HPDE6-E6E7 (cell line): ENCODE data around the gene RGS12.

ENCODE experiments used
- DNase-seq: peaks from one replicate; pipeline ENCODE4 v3.0.0; 2011; ENCODE audit warnings: missing footprints; ENCODE audit errors: extremely low spot score

RGS12 gene

GRCh38 chr4:3311095-3311372, 18.2 kb downstream of the RGS12 start:
- no peak for DNase-seq

GRCh38 chr4:3311489-3312171, 18.8 kb downstream of the RGS12 start:
- DNase-seq: peak; percentile 69

GRCh38 chr4:3312362-3312761, 19.5 kb downstream of the RGS12 start:
- DNase-seq: no peak

- DNase-seq: no peak
These were observed 20.3 kb downstream of the RGS12 start for GRCh38 chr4:3313139-3313538.

- no peak for DNase-seq
These were observed 20.9 kb downstream of the RGS12 start for GRCh38 chr4:3313556-3314228.

GRCh38 chr4:3314706-3315260, 22.0 kb downstream of the RGS12 start:
- no peak for DNase-seq

GRCh38 chr4:3315566-3315965, 22.7 kb downstream of the RGS12 start:
- no peak for DNase-seq

- DNase-seq: no peak
These were observed 23.3 kb downstream of the RGS12 start for GRCh38 chr4:3316146-3316545.

- DNase-seq: no peak
These were observed 24.3 kb downstream of the RGS12 start for GRCh38 chr4:3317011-3317655.

- DNase-seq: no peak
These were observed 24.9 kb downstream of the RGS12 start for GRCh38 chr4:3317656-3318211.

GRCh38 chr4:3318561-3319021, 25.8 kb downstream of the RGS12 start:
- DNase-seq: no peak

- no peak for DNase-seq
These were observed 27.7 kb downstream of the RGS12 start for GRCh38 chr4:3320361-3321023.

GRCh38 chr4:3321295-3321889, 28.6 kb downstream of the RGS12 start:
- no peak for DNase-seq

- no peak for DNase-seq
These were observed 29.3 kb downstream of the RGS12 start for GRCh38 chr4:3322059-3322550.

- no peak for DNase-seq
These were observed 30.3 kb downstream of the RGS12 start for GRCh38 chr4:3323071-3323481.

GRCh38 chr4:3324093-3324815, 31.4 kb downstream of the RGS12 start:
- no peak for DNase-seq

- no peak for DNase-seq
These were observed 36.2 kb downstream of the RGS12 start for GRCh38 chr4:3328814-3329663.

GRCh38 chr4:3329887-3330286, 37.1 kb downstream of the RGS12 start:
- DNase-seq: no peak

GRCh38 chr4:3330707-3331106, 37.9 kb downstream of the RGS12 start:
- no peak for DNase-seq
